ENCODE measurements around the gene TRIM16. TPM values are rescaled to one million over a fixed set of nuclear protein-coding genes. Genes with fewer than 3 reads are reported as not detected.
"Not testable (repeated sequence)": the region's sequence is repeated elsewhere in the genome, so short reads cannot be mapped to it uniquely, and the experiment has no call there.

The TRIM16 gene
- total and polyA plus RNA-seq, 2 experiments from 2014 or later, result 6.4 to 47.6 TPM

- H4K20me1 ChIP-seq (replicated peaks; ENCODE audit: insufficient read depth); H3K27ac ChIP-seq (ENCODE audit: low read depth); H3F3A ChIP-seq (replicated peaks; ENCODE audit: low read depth); DNase-seq (ENCODE audit: low spot score); H3K36me3 Mint-ChIP-seq (ENCODE audit: low read depth); H3K9me2 ChIP-seq (ENCODE audit: insufficient read depth); H3K27me3 Mint-ChIP-seq (ENCODE audit: insufficient read depth, low read depth, poor library complexity); H3K4me3 ChIP-seq; H3K4me1 Mint-ChIP-seq; H3K79me2 ChIP-seq (replicated peaks; ENCODE audit: insufficient read depth); ATAC-seq; H3K27ac Mint-ChIP-seq; H3K27me3 ChIP-seq (ENCODE audit: insufficient read depth); H3K36me3 ChIP-seq (ENCODE audit: insufficient read depth); H3K4me1 ChIP-seq (ENCODE audit: insufficient read depth); H3K4me3 Mint-ChIP-seq; H2AFZ ChIP-seq; H3K4me2 ChIP-seq; H3K9me3 Mint-ChIP-seq: not testable (repeated sequence)
Measured at GRCh38 chr17:15615850-15616249, 68.3 kb downstream of the TRIM16 start.

GRCh38 chr17:15613111-15613510, 71.0 kb downstream of the TRIM16 start:
- ATAC-seq; H3K79me2 ChIP-seq (replicated peaks; ENCODE audit: insufficient read depth); H3K36me3 Mint-ChIP-seq (ENCODE audit: low read depth); H3K27ac ChIP-seq (ENCODE audit: low read depth); H3K4me3 Mint-ChIP-seq; H2AFZ ChIP-seq; H3F3A ChIP-seq (replicated peaks; ENCODE audit: low read depth); H3K4me1 Mint-ChIP-seq; H3K27ac Mint-ChIP-seq; H3K27me3 ChIP-seq (ENCODE audit: insufficient read depth); DNase-seq (ENCODE audit: low spot score); H3K9me3 Mint-ChIP-seq; H3K4me3 ChIP-seq; H4K20me1 ChIP-seq (replicated peaks; ENCODE audit: insufficient read depth); H3K36me3 ChIP-seq (ENCODE audit: insufficient read depth); H3K27me3 Mint-ChIP-seq (ENCODE audit: insufficient read depth, low read depth, poor library complexity); H3K9me2 ChIP-seq (ENCODE audit: insufficient read depth); H3K4me1 ChIP-seq (ENCODE audit: insufficient read depth); H3K4me2 ChIP-seq: not testable (repeated sequence)

DNA sequence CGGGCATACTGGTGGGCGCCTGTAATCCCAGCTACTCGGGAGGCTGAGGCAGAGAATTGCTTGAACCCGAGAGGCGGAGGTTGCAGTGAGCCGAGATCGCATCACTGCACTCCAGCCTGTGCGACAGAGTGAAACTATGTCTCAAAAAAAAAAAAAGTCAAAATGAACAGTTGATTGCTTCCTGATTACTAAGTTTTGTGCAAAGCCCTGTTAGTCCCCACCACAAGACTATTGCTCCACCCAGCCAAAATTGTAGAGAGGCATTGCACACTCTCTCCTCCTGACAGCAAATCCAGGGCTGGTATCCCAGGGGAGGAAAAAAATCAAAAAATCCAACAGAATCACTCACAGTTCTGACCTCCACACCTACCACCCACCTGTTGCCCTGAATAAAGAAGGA, 91.2 kb downstream of the TRIM16 start:
- H3K9me2 ChIP-seq (ENCODE audit: insufficient read depth); H3K4me1 ChIP-seq (ENCODE audit: insufficient read depth); H3K4me3 ChIP-seq; H4K20me1 ChIP-seq (replicated peaks; ENCODE audit: insufficient read depth); H3F3A ChIP-seq (replicated peaks; ENCODE audit: low read depth); DNase-seq (ENCODE audit: low spot score); H3K79me2 ChIP-seq (replicated peaks; ENCODE audit: insufficient read depth); H3K4me3 Mint-ChIP-seq; H3K4me1 Mint-ChIP-seq; H2AFZ ChIP-seq; H3K27me3 Mint-ChIP-seq (ENCODE audit: insufficient read depth, low read depth, poor library complexity); H3K4me2 ChIP-seq; H3K36me3 Mint-ChIP-seq (ENCODE audit: low read depth); H3K27me3 ChIP-seq (ENCODE audit: insufficient read depth); H3K36me3 ChIP-seq (ENCODE audit: insufficient read depth); H3K27ac Mint-ChIP-seq; H3K9me3 Mint-ChIP-seq; ATAC-seq; H3K27ac ChIP-seq (ENCODE audit: low read depth): not testable (repeated sequence)

DNA sequence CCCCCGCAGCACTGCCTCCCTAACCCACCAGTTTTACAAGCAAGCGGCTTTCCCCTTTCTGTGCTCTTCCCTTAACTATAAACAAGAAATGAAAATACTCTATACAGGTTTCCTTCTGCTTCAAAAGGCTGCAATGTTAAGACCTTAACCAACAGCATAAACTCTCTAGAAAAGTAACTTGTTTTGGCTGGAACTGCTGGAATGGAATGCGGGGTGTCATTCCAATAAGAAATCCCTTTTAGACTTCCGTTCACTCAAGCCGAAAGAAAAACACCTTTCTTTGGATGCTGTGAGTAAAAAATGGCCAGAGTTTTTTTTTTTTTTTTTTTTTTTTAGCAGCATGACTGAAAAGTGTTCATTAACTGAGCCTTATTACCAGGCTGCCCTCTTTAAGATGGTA, 92.1 kb downstream of the TRIM16 start:
- DNase-seq (ENCODE audit: low spot score); H3K27ac ChIP-seq (ENCODE audit: low read depth); H3K4me1 Mint-ChIP-seq; H3K27me3 Mint-ChIP-seq (ENCODE audit: insufficient read depth, low read depth, poor library complexity); H4K20me1 ChIP-seq (replicated peaks; ENCODE audit: insufficient read depth); H3K36me3 Mint-ChIP-seq (ENCODE audit: low read depth); H3K4me2 ChIP-seq; H3K9me3 Mint-ChIP-seq; H3F3A ChIP-seq (replicated peaks; ENCODE audit: low read depth); ATAC-seq; H3K27ac Mint-ChIP-seq; H3K4me3 ChIP-seq; H3K27me3 ChIP-seq (ENCODE audit: insufficient read depth); H3K4me1 ChIP-seq (ENCODE audit: insufficient read depth); H3K79me2 ChIP-seq (replicated peaks; ENCODE audit: insufficient read depth); H3K36me3 ChIP-seq (ENCODE audit: insufficient read depth); H3K4me3 Mint-ChIP-seq; H3K9me2 ChIP-seq (ENCODE audit: insufficient read depth); H2AFZ ChIP-seq: not testable (repeated sequence)

DNA sequence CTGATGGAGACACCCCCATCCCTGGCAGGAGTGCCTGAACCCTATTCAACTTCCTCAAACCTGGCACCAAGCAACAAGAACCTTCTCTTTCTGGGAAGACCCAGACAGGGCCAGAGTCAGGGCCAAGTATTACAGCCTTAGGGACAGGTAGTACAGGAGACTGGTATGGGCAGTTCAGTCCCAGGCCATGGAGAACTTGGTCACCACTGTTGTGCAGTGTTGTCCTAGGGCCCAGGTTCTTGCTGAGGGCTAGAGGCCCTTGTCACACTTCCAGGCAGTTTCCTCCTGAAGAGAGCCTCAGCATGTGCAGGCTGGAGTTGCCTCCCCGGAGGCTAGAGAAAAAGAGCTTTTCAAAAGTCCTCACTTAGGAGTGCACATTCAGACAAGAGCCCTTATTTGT, 93.3 kb downstream of the TRIM16 start:
- H3K4me2 ChIP-seq; H3K4me1 ChIP-seq (ENCODE audit: insufficient read depth); H3K79me2 ChIP-seq (replicated peaks; ENCODE audit: insufficient read depth); H3K36me3 Mint-ChIP-seq (ENCODE audit: low read depth); H3K4me3 Mint-ChIP-seq; H3K27ac ChIP-seq (ENCODE audit: low read depth); H3K4me1 Mint-ChIP-seq; H3F3A ChIP-seq (replicated peaks; ENCODE audit: low read depth); H3K9me3 Mint-ChIP-seq; H3K9me2 ChIP-seq (ENCODE audit: insufficient read depth); H3K4me3 ChIP-seq; H3K27ac Mint-ChIP-seq; ATAC-seq; DNase-seq (ENCODE audit: low spot score); H2AFZ ChIP-seq; H3K27me3 ChIP-seq (ENCODE audit: insufficient read depth); H4K20me1 ChIP-seq (replicated peaks; ENCODE audit: insufficient read depth); H3K36me3 ChIP-seq (ENCODE audit: insufficient read depth): not testable (repeated sequence)
- peaks cover 13% of the 10 kb centered on the region for H3K27me3 Mint-ChIP-seq (ENCODE audit: insufficient read depth, low read depth, poor library complexity)

DNA sequence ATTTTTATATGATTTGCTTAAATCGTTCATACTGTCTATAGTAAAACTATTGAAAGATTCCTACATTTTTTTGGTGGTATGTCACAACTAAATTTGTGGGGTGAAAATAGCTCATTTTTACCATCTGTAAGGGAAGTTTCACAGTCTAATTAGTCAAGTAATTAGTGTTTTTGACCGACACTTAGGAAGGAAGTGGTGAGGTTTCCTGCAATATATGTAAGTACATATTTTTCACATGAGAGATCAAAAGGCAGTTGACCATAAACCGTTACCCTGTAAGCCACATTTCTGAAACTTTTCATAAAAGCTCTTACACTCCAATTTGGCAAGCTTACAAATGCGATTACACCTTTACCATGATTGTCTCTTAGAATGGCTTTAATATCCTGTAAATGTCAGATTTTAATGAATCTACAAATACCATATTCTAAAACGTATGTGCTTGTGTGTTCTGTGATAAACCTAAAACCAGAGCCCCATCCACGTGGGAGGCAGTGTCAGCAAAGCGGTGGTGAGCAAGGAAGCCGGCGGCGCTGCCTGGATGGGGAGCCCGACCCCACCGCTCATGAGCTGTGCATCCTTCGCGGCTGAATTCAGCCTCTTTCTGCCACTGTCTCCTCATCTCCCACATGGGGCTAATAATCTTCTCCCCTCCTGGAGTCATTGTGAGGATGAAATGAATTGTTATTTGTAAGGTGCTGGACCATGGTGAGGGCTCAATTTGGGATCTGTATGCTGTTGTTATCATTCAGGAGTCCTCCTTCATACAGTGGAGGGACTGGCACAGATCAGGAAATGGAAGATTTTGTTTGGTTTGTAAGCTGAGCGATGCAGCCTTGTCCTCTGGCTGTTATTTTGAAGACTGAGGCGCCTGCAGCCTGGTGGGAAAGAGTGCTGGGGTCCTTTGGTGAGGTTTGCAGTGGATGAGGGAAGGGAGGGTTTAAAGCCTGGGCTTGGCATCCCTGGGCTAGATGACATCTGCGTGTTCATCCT, 94.3 kb downstream of the TRIM16 start:
- DNase-seq (ENCODE audit: low spot score); H3K36me3 ChIP-seq (ENCODE audit: insufficient read depth); H3K9me3 Mint-ChIP-seq; H3K36me3 Mint-ChIP-seq (ENCODE audit: low read depth); H3K4me3 Mint-ChIP-seq; H3K27ac ChIP-seq (ENCODE audit: low read depth); ATAC-seq; H3K27me3 ChIP-seq (ENCODE audit: insufficient read depth); H2AFZ ChIP-seq; H3K4me1 ChIP-seq (ENCODE audit: insufficient read depth); H3K27ac Mint-ChIP-seq; H3K79me2 ChIP-seq (replicated peaks; ENCODE audit: insufficient read depth); H3K4me3 ChIP-seq; H3K4me2 ChIP-seq; H3F3A ChIP-seq (replicated peaks; ENCODE audit: low read depth); H3K4me1 Mint-ChIP-seq; H4K20me1 ChIP-seq (replicated peaks; ENCODE audit: insufficient read depth); H3K9me2 ChIP-seq (ENCODE audit: insufficient read depth): not testable (repeated sequence)
- H3K27me3 Mint-ChIP-seq (ENCODE audit: insufficient read depth, low read depth, poor library complexity), result peaks cover 11% of the 10 kb centered on the region

All from GM23338 (cell line).